Measurements from ENCODE around the gene LUC7L3.

Gene LUC7L3

DNA sequence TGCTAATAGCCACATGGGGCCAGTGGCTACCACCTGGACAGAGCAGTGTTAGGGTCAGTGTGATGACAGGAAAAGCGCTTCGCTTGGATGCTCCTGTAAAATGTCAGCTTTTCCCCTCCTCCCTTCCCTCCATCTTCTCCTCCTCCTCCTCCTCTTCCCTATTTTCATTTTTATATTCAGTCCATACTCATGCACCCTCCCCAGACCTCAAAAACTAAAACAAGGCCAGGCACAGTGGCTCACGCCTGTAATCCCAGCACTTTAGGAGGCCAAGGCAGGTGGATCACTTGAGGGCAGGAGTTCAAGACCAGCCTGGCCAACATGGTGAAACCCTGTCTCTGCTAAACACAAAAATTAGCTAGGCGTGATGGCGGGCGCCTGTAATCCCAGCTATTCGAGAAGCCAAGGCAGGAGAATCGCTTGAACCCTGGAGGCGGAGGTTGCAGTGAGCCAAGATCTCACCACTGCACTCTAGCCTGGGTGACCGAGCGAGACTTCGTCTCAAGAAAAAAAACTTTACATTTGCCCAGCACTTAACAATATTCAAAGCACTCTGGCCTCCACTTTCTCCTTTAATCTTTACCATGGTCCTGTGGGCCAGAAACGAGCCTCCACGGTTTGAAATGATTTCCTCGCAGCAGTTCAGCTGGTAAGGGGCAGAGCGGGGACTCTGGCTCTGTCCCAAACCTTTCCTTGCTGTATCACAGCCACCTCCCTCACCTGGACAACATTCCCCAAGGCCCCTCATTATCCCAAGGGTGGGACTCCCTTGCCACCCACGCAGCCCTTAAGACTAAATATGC lies 33.5 kb upstream of the LUC7L3 start:
- no peaks in the 10 kb centered on the region for H3K79me2 ChIP-seq (ENCODE audit: insufficient read depth, low read length)
- TF ChIP-seq EZH2phosphoT487 (conservative IDR thresholded peaks at IDR 0.05; ENCODE audit: low read length): no peak
- TF ChIP-seq, protein P1, sequence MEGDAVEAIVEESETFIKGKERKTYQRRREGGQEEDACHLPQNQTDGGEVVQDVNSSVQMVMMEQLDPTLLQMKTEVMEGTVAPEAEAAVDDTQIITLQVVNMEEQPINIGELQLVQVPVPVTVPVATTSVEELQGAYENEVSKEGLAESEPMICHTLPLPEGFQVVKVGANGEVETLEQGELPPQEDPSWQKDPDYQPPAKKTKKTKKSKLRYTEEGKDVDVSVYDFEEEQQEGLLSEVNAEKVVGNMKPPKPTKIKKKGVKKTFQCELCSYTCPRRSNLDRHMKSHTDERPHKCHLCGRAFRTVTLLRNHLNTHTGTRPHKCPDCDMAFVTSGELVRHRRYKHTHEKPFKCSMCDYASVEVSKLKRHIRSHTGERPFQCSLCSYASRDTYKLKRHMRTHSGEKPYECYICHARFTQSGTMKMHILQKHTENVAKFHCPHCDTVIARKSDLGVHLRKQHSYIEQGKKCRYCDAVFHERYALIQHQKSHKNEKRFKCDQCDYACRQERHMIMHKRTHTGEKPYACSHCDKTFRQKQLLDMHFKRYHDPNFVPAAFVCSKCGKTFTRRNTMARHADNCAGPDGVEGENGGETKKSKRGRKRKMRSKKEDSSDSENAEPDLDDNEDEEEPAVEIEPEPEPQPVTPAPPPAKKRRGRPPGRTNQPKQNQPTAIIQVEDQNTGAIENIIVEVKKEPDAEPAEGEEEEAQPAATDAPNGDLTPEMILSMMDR (IDR thresholded peaks at IDR 0.05; ENCODE audit: insufficient read depth, low read length, poor library complexity, severe bottlenecking): no peak
- no peak overlapping the region for H3K27ac ChIP-seq (ENCODE audit: low read depth, low read length)
- H3K9me2 ChIP-seq (replicated peaks; ENCODE audit: insufficient read depth, low read length): no peaks in the 10 kb centered on the region
- H3K9me3 ChIP-seq (ENCODE audit: insufficient read depth, low read length): no peaks in the 10 kb centered on the region
- no peak overlapping the region for H3K9ac ChIP-seq (ENCODE audit: low read length)
- H2AFZ ChIP-seq (ENCODE audit: low read depth, low read length, severe bottlenecking): no peak overlapping the region
- no peaks in the 10 kb centered on the region for H3K27me3 ChIP-seq (ENCODE audit: low read length)
- no peaks in the 10 kb centered on the region for H3K36me3 ChIP-seq (ENCODE audit: low read length)
- no peaks in the 10 kb centered on the region for H4K20me1 ChIP-seq (ENCODE audit: low read depth, low read length)
- no peak overlapping the region for H3K4me3 ChIP-seq (ENCODE audit: insufficient read depth, low read length, poor library complexity, severe bottlenecking)
- no peaks in the 10 kb centered on the region for H3F3A ChIP-seq (ENCODE audit: insufficient read depth)
- no peak overlapping the region for H3K4me2 ChIP-seq (ENCODE audit: low read depth, low read length, poor library complexity, severe bottlenecking)

DNA sequence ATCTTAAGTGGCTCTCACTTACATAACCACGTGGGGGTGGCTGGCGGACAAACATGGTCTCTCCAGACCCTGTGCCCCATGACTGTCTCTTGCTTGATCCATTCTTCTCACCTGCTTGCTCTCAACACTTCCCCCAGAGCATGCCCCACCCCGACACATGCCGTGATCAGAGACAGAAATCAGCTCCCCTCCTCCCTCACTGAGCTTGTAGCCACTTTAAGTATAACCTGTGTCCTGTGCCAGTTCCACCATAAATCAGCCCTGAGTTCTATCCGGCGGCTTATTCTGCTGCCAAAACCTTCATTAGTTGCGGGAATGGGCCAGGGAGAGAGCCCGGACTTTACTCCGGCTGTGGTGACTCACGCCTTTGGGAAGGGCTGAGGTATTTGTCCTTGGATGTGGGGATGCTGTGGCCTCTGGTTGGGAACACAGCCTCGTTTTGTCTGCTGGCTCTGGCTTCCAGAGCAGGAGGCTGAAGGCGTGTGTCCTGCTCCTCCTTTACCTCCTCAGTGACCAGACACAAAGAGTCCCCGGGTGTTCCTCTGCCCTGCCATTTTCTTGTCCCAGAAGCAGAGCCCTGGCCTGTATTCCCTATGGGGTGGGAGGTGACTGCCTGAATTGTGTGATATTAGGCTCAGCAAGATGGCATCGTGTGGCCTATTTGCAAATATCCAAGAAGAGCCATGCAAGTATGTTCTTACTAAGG lies 32.8 kb upstream of the LUC7L3 start:
- H3K4me2 ChIP-seq (ENCODE audit: low read depth, low read length, poor library complexity, severe bottlenecking): no peak overlapping the region
- H3K9ac ChIP-seq (ENCODE audit: low read length): no peak overlapping the region

DNA sequence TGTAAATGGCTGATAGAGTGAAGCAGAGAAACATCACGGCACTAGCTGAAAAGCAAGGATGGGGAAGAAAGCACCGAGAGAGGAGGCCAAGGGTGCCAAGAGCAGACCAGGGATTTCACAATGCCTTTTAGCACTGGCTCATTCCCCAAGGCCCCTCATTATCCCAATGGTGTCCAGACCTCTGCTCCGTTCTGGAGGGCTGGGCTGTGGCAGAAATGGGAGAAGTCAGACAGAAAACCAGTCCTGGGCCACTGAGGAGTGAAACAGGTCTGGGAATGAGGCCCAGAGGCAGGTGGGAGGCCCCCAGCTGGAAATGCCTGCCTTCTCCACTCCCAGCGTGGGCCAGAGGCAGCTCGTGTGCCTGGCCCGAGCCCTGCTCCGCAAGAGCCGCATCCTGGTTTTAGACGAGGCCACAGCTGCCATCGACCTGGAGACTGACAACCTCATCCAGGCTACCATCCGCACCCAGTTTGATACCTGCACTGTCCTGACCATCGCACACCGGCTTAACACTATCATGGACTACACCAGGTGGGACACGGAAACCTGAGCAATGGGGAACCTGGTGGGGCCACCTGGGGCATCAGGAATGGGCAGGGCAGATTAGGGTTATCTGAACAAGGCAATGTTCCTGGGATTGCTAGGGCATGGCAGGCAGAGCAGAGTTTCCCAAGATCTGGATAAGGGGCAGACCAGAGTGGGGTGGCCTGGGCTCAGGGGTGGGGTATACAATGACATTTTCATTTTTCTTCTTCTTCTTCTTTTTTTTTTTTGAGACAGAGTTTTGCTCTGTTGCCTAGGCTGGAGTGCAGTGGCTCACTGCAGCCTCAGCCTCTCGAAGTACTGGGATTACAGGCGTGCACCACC lies 32.0 kb upstream of the LUC7L3 start:
- H3K9ac ChIP-seq (ENCODE audit: low read length): no peak overlapping the region
- no peaks in the 10 kb centered on the region for H4K20me1 ChIP-seq (ENCODE audit: low read depth, low read length)
- no peaks in the 10 kb centered on the region for H3K9me2 ChIP-seq (replicated peaks; ENCODE audit: insufficient read depth, low read length)

More for the DNA sequence above, 32.8 kb upstream of the LUC7L3 start:
- no peaks in the 10 kb centered on the region for H3K79me2 ChIP-seq (ENCODE audit: insufficient read depth, low read length)
- H3K9me3 ChIP-seq (ENCODE audit: insufficient read depth, low read length): no peaks in the 10 kb centered on the region
- H3F3A ChIP-seq (ENCODE audit: insufficient read depth): no peaks in the 10 kb centered on the region
- no peaks in the 10 kb centered on the region for H3K27me3 ChIP-seq (ENCODE audit: low read length)
- no peaks in the 10 kb centered on the region for H3K36me3 ChIP-seq (ENCODE audit: low read length)
- no peak overlapping the region for H3K4me3 ChIP-seq (ENCODE audit: insufficient read depth, low read length, poor library complexity, severe bottlenecking)
- H2AFZ ChIP-seq (ENCODE audit: low read depth, low read length, severe bottlenecking): no peak overlapping the region
- H4K20me1 ChIP-seq (ENCODE audit: low read depth, low read length): no peaks in the 10 kb centered on the region
- no peak overlapping the region for H3K27ac ChIP-seq (ENCODE audit: low read depth, low read length)
- TF ChIP-seq, protein P1 (IDR thresholded peaks at IDR 0.05; ENCODE audit: insufficient read depth, low read length, poor library complexity, severe bottlenecking): no peak
- no peak for TF ChIP-seq EZH2phosphoT487 (conservative IDR thresholded peaks at IDR 0.05; ENCODE audit: low read length)
- no peaks in the 10 kb centered on the region for H3K9me2 ChIP-seq (replicated peaks; ENCODE audit: insufficient read depth, low read length)

More for the DNA sequence above, 32.0 kb upstream of the LUC7L3 start:
- H3K9me3 ChIP-seq (ENCODE audit: insufficient read depth, low read length): no peaks in the 10 kb centered on the region
- no peak overlapping the region for H3K4me3 ChIP-seq (ENCODE audit: insufficient read depth, low read length, poor library complexity, severe bottlenecking)
- H2AFZ ChIP-seq (ENCODE audit: low read depth, low read length, severe bottlenecking): no peak overlapping the region
- H3K36me3 ChIP-seq (ENCODE audit: low read length): no peaks in the 10 kb centered on the region
- no peak overlapping the region for H3K27ac ChIP-seq (ENCODE audit: low read depth, low read length)
- TF ChIP-seq, protein P1 (IDR thresholded peaks at IDR 0.05; ENCODE audit: insufficient read depth, low read length, poor library complexity, severe bottlenecking): no peak
- TF ChIP-seq EZH2phosphoT487 (conservative IDR thresholded peaks at IDR 0.05; ENCODE audit: low read length): no peak
- no peak overlapping the region for H3K4me2 ChIP-seq (ENCODE audit: low read depth, low read length, poor library complexity, severe bottlenecking)
- no peaks in the 10 kb centered on the region for H3F3A ChIP-seq (ENCODE audit: insufficient read depth)
- no peaks in the 10 kb centered on the region for H3K79me2 ChIP-seq (ENCODE audit: insufficient read depth, low read length)
- no peaks in the 10 kb centered on the region for H3K27me3 ChIP-seq (ENCODE audit: low read length)

Measured in SU-DHL-6 (cell line).